Neutrophil (primary cell): ENCODE data around the gene ADCK2.
"Not testable (repeated sequence)": the region's sequence is repeated elsewhere in the genome, so short reads cannot be mapped to it uniquely, and the experiment has no call there.

Experiments used
- H3K27ac ChIP-seq: fragments of 200-600 bp; sonication (generic); 2 replicates; pipeline ENCODE4 v1.5.1; 2016; ENCODE audit warnings: mild to moderate bottlenecking, moderate library complexity
- H3K27me3 ChIP-seq: fragments of 200-600 bp; sonication (generic); 2 replicates; pipeline ENCODE4 v1.6.0; 2016; ENCODE audit warnings: mild to moderate bottlenecking
- H3K36me3 ChIP-seq: fragments of 200-600 bp; sonication (generic); 2 replicates; pipeline ENCODE4 v1.5.1; 2017
- H3K4me1 ChIP-seq, 2 experiments: fragments of 200-600 bp in 1 of 2; sonication (generic) in 1 of 2; 1 replicate in 1 of 2; 2 replicates in 1 of 2; pipeline versions ENCODE4 v1.5.1 to v1.6.1; 2013 to 2016; ENCODE audit warnings: low read depth in 1 of 2, low read length in 1 of 2, mild to moderate bottlenecking in 1 of 2, moderate library complexity in 1 of 2; ENCODE audit not compliant: control insufficient read depth in 1 of 2, insufficient read depth in 1 of 2
- H3K4me3 ChIP-seq, 2 experiments: fragments of 200-600 bp in 1 of 2; sonication (generic) in 1 of 2; 1 replicate in 1 of 2; 2 replicates in 1 of 2; pipeline ENCODE4 v1.5.1; 2013 to 2016; ENCODE audit warnings: low read depth in 1 of 2, low read length in 1 of 2, mild to moderate bottlenecking in 1 of 2, moderate library complexity in 1 of 2
- H3K9me3 ChIP-seq: fragments of 200-600 bp; sonication (generic); 2 replicates; pipeline ENCODE4 v1.5.1; 2016
- CTCF ChIP-seq: fragments of 200-600 bp; sonication (generic); IDR thresholded peaks from 2 replicates; pipeline ENCODE4 v1.5.1; 2016; ENCODE audit warnings: antibody characterized with exemption

ADCK2 gene

GRCh38 chr7:140672382-140673062, at the start of gene ADCK2:
TSS of gene ADCK2 (plus strand) at chr7:140672945. CDS start at chr7:140673331, 386 bp downstream.
- peak within 1 kb of the TSS; percentile 69 for H3K27ac ChIP-seq
- TF ChIP-seq CTCF, result no peak

GRCh38 chr7:140623980-140624379, 48.8 kb upstream of the ADCK2 start:
- peaks cover 16% of the 10 kb centered on the region for H3K27me3 ChIP-seq
- no peaks in the 10 kb centered on the region for H3K4me1 ChIP-seq
- no peaks in the 10 kb centered on the region for H3K9me3 ChIP-seq
- H3K27ac ChIP-seq, result no peak overlapping the region
- no peak for TF ChIP-seq CTCF
- H3K4me3 ChIP-seq, result no peak overlapping the region
- H3K36me3 ChIP-seq, result no peaks in the 10 kb centered on the region

More at GRCh38 chr7:140672382-140673062, at the start of gene ADCK2:
- Histone ChIP-seq H3K4me3 (peak within 1 kb of the TSS; percentile 75 to 83), H3K36me3 (no peaks in the 10 kb centered on the region), H3K4me1 (peaks cover 19 to 29% of the 10 kb centered on the region in 2 experiments), H3K9me3 (no peaks in the 10 kb centered on the region), H3K27me3 (no peaks in the 10 kb centered on the region)

- no peak for TF ChIP-seq CTCF
- Histone ChIP-seq H3K36me3 (no peaks in the 10 kb centered on the region), H3K4me3 (no peak overlapping the region), H3K27ac (no peak overlapping the region), H3K27me3 (peaks cover 16% of the 10 kb centered on the region), H3K9me3 (no peaks in the 10 kb centered on the region), H3K4me1 (no peaks in the 10 kb centered on the region)
These were observed 48.2 kb upstream of the ADCK2 start for GRCh38 chr7:140624392-140625191.

GRCh38 chr7:140625192-140625558, 47.6 kb upstream of the ADCK2 start:
- H3K4me1 ChIP-seq, H3K4me3 ChIP-seq, H3K36me3 ChIP-seq, H3K27ac ChIP-seq, H3K9me3 ChIP-seq: not testable (repeated sequence)
- H3K27me3 ChIP-seq, result peaks cover 19% of the 10 kb centered on the region

GRCh38 chr7:140625908-140626868, 46.6 kb upstream of the ADCK2 start:
- Histone ChIP-seq H3K4me1 (no peaks in the 10 kb centered on the region), H3K9me3 (no peaks in the 10 kb centered on the region), H3K36me3 (no peaks in the 10 kb centered on the region), H3K27ac (no peak overlapping the region), H3K4me3 (no peak overlapping the region), H3K27me3 (peaks cover 28% of the 10 kb centered on the region)
- TF ChIP-seq CTCF, result no peak
